Endodermal cell (in vitro differentiated cells): ENCODE data around the gene SNU13. TPM values are rescaled to one million over a fixed set of nuclear protein-coding genes. Genes with fewer than 3 reads are reported as not detected.
"Not testable (repeated sequence)": the region's sequence is repeated elsewhere in the genome, so short reads cannot be mapped to it uniquely, and the experiment has no call there.

Source experiments
- DNase-seq: peaks from one replicate; pipeline ENCODE4 v3.0.0-alpha.2; 2017
- H3K27ac ChIP-seq: 2 replicates; pipeline ENCODE4 v1.5.1; 2013; ENCODE audit warnings: mild to moderate bottlenecking, low read depth, low read length, moderate library complexity
- H3K27me3 ChIP-seq: 2 replicates; pipeline ENCODE4 v1.6.1; 2013; ENCODE audit warnings: mild to moderate bottlenecking, low read length, moderate library complexity; ENCODE audit not compliant: insufficient read depth, control insufficient read depth, poor library complexity, severe bottlenecking
- H3K36me3 ChIP-seq: 2 replicates; pipeline ENCODE4 v1.7.0; 2013; ENCODE audit warnings: mild to moderate bottlenecking, low read length, moderate library complexity; ENCODE audit not compliant: control insufficient read depth, insufficient read depth
- H3K4me1 ChIP-seq: one replicate; pipeline ENCODE4 v1.7.0; 2013; ENCODE audit warnings: low read length; ENCODE audit not compliant: control insufficient read depth, insufficient read depth
- H3K4me3 ChIP-seq: 2 replicates; pipeline ENCODE4 v1.5.1; 2013; ENCODE audit warnings: mild to moderate bottlenecking, low read length, moderate library complexity
- H3K9ac ChIP-seq: 2 replicates; pipeline ENCODE4 v1.6.1; 2013; ENCODE audit warnings: mild to moderate bottlenecking, low read length, moderate library complexity; ENCODE audit not compliant: poor library complexity, severe bottlenecking; ENCODE audit errors: extremely low read depth
- H3K9me3 ChIP-seq: 2 replicates; pipeline ENCODE4 v1.6.1; 2013; ENCODE audit warnings: mild to moderate bottlenecking, low read length, moderate library complexity; ENCODE audit not compliant: control insufficient read depth
- H3K27ac Mint-ChIP-seq: 2 replicates; pipeline ENCODE4 v1.8.0; 2020; ENCODE audit warnings: mixed read lengths
- H3K27me3 Mint-ChIP-seq: 2 replicates; pipeline ENCODE4 v1.8.0; 2021; ENCODE audit warnings: mild to moderate bottlenecking, mixed read lengths; ENCODE audit not compliant: insufficient read depth
- H3K36me3 Mint-ChIP-seq: 2 replicates; pipeline ENCODE4 v1.8.0; 2020; ENCODE audit warnings: low read depth, mixed read lengths
- H3K4me1 Mint-ChIP-seq: 2 replicates; pipeline ENCODE4 v1.8.0; 2020; ENCODE audit warnings: mixed read lengths
- H3K4me3 Mint-ChIP-seq: 2 replicates; pipeline ENCODE4 v1.8.0; 2020; ENCODE audit warnings: mild to moderate bottlenecking, moderate library complexity, mixed read lengths
- H3K9me3 Mint-ChIP-seq: 2 replicates; pipeline ENCODE4 v1.8.0; 2020; ENCODE audit warnings: mild to moderate bottlenecking, mixed read lengths
- WGBS, 2 experiments: methylation state at CpG; one replicate each; pipeline versions ENCODE4 v1.1.5 to v1.1.7; 2013; ENCODE audit warnings: missing lambda C conversion rate in 2 of 2, mixed read lengths in 1 of 2; ENCODE audit not compliant: insufficient coverage in 1 of 2, insufficient read length in 1 of 2; 5-methylcytosine and 5-hydroxymethylcytosine counted together
- total RNA-seq, 2 donors: library from RNA; stranded (reverse); fragmentation: NEBNext Ultra II Directional in 1 of 2; extraction: Animal tissue kit (Norgen Biotek cat#: 25700) in 1 of 2; gene quantifications; 2 replicates in 1 of 2; 3 replicates in 1 of 2; pipeline ENCODE4 v1.2.1, GENCODE V29; 2021
- TF ChIP-seq, protein P1 (sequence below): fragments of 200-600 bp; sonication (generic); conservative IDR thresholded peaks from 2 replicates; pipeline ENCODE4 v1.5.0; 2021; ENCODE audit warnings: antibody characterized with exemption, mild to moderate bottlenecking

The SNU13 gene
- total RNA-seq, 2 donors from 2014 or later = 133 to 146 TPM

DNA sequence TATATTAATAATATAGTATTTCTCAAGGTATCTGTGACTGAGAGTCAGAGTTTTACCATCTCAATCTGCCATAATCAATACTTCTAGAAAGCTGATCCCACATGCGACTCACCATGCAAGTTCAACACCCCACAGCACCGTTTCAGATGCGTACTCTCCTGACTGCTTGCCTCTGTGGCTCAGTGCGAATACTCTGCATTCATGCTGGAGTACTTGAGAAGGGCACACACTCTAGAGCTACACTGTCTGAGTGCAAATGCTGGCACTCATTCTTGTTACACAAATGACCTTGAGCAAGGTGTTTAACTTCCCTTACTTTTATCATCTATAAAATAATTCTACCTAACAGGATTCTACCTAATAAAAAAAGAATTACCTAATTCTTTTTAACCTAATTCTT is 12.5 kb downstream of the SNU13 start:
- TF ChIP-seq, protein P1, sequence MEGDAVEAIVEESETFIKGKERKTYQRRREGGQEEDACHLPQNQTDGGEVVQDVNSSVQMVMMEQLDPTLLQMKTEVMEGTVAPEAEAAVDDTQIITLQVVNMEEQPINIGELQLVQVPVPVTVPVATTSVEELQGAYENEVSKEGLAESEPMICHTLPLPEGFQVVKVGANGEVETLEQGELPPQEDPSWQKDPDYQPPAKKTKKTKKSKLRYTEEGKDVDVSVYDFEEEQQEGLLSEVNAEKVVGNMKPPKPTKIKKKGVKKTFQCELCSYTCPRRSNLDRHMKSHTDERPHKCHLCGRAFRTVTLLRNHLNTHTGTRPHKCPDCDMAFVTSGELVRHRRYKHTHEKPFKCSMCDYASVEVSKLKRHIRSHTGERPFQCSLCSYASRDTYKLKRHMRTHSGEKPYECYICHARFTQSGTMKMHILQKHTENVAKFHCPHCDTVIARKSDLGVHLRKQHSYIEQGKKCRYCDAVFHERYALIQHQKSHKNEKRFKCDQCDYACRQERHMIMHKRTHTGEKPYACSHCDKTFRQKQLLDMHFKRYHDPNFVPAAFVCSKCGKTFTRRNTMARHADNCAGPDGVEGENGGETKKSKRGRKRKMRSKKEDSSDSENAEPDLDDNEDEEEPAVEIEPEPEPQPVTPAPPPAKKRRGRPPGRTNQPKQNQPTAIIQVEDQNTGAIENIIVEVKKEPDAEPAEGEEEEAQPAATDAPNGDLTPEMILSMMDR = no peak
- H3K27ac ChIP-seq = no peak overlapping the region
- no peak overlapping the region for H3K27ac Mint-ChIP-seq
- no peak overlapping the region for H3K4me3 ChIP-seq
- H3K27me3 Mint-ChIP-seq = no peaks in the 10 kb centered on the region
- H3K4me1 ChIP-seq = no peaks in the 10 kb centered on the region
- no peak for DNase-seq
- WGBS, 2 experiments = 95 to 96% methylated on average over 3 to 4 of the region's 4 CpGs
- H3K9me3 ChIP-seq = no peaks in the 10 kb centered on the region
- H3K9ac ChIP-seq = no peak overlapping the region
- H3K27me3 ChIP-seq = no peaks in the 10 kb centered on the region
- H3K4me1 Mint-ChIP-seq = no peaks in the 10 kb centered on the region
- no peaks in the 10 kb centered on the region for H3K9me3 Mint-ChIP-seq
- no peak overlapping the region for H3K4me3 Mint-ChIP-seq
- peaks cover 49% of the 10 kb centered on the region for H3K36me3 Mint-ChIP-seq
- H3K36me3 ChIP-seq = peaks cover 61% of the 10 kb centered on the region

DNA sequence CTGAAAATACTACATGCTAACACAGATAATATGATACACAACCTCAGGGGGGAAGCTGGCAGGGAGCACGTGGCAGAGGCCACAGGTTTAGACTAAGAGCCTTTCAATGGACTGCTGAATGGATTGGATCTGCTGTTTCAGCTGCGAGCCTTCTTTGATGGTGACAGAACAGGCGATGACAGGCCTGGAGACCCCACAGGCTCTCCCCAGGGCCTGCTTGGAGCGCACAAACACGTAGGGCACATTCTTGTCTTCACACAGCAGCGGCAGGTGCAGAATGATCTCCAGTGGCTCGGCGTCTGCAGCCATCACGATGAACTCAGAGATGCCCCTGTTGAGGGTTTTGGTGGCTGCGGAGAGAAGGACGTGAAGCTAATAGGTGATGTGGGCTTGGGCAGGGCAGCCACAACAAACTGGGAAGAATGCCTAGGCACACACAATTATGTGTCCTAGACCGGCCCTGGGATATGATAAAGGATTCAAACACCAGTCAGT is 13.8 kb downstream of the SNU13 start:
- no peak overlapping the region for H3K4me3 Mint-ChIP-seq

DNA sequence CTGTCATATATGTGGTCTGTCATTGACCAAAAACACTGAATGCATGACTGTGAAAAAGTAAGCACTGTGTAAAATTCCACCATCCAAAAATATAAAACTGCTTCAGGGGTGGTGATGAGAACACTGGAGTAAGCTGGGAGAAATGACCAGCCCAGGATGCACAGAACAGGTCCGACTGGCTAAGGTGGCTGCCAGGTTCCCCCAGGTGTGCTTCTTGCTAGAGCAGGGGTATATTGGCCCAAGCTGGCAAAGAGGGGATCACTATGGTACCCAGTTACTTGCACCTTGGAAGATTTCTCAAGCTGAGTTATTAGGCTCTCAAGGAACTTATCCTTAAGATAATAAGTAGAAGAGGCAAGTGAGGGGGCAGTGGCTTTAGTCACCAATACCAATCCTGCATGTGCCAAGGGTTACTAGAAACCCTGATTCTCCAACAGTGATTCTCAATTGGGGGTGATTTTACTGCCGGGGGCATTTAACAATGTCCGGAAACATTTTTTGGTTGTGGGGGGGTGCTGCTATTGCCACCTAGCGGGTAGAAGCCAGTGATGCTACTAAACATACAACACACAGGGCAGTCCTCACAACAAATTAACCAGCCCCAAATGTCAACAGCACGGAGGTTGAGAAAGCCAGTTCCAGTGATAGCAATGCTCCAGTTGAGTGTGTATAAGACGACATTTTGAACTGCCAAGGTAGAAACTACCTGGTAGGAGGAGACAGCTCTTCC is 15.7 kb downstream of the SNU13 start:
- DNase-seq = no peak
- Histone ChIP-seq H3K4me1 (no peaks in the 10 kb centered on the region), H3K36me3 (peaks cover 35% of the 10 kb centered on the region), H3K9me3 (no peaks in the 10 kb centered on the region), H3K4me3 (no peak overlapping the region), H3K27ac (no peak overlapping the region), H3K27me3 (no peaks in the 10 kb centered on the region), H3K9ac (no peak overlapping the region)
- Mint-ChIP-seq H3K27me3 (no peaks in the 10 kb centered on the region), H3K4me3 (no peak overlapping the region), H3K4me1 (peaks cover 4% of the 10 kb centered on the region), H3K9me3 (no peaks in the 10 kb centered on the region), H3K27ac (no peak overlapping the region), H3K36me3 (peaks cover 37% of the 10 kb centered on the region)
- TF ChIP-seq, protein P1 = peak; percentile 55
- WGBS, 2 experiments = 76 to 94% methylated on average over 3 to 6 of the region's 6 CpGs

More for the DNA sequence above, 13.8 kb downstream of the SNU13 start:
- Mint-ChIP-seq H3K4me1 (no peaks in the 10 kb centered on the region), H3K36me3 (peaks cover 42% of the 10 kb centered on the region), H3K27ac (no peak overlapping the region), H3K9me3 (no peaks in the 10 kb centered on the region), H3K27me3 (no peaks in the 10 kb centered on the region)
- TF ChIP-seq, protein P1 = no peak
- no peaks in the 10 kb centered on the region for H3K27me3 ChIP-seq
- no peak overlapping the region for H3K4me3 ChIP-seq
- WGBS, 2 experiments = 90 to 94% methylated on average over 10 to 12 of the region's 12 CpGs
- H3K9me3 ChIP-seq = no peaks in the 10 kb centered on the region
- no peak for DNase-seq
- peaks cover 48% of the 10 kb centered on the region for H3K36me3 ChIP-seq
- no peak overlapping the region for H3K9ac ChIP-seq
- no peak overlapping the region for H3K27ac ChIP-seq
- no peaks in the 10 kb centered on the region for H3K4me1 ChIP-seq

DNA sequence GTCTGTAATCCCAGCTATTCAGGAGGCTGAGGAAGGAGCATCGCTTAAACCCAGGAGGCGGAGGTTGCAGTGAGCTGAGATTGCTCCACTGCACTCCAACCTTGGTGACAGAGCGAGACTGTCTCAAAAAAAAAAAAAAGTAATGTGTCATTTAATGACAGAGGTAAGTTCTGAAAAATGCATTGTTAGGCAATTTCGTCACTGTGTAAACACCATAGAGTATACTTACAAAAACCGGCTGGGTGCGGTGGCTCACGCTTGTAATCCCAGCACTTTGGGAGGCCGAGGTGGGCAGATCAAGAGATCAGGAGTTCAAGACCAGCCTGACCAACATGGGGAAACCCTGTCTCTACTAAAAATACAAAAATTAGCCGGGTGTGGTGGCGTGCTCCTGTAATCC is 16.6 kb downstream of the SNU13 start:
- not testable (repeated sequence) for H3K27me3 Mint-ChIP-seq, H3K27me3 ChIP-seq, H3K9ac ChIP-seq, H3K4me3 Mint-ChIP-seq, H3K4me1 Mint-ChIP-seq, H3K4me1 ChIP-seq, H3K9me3 ChIP-seq, H3K27ac Mint-ChIP-seq, DNase-seq, H3K27ac ChIP-seq, H3K9me3 Mint-ChIP-seq, H3K4me3 ChIP-seq
- WGBS, 2 experiments = 94 to 95% methylated on average over 8 of the region's 10 CpGs
- peaks cover 33% of the 10 kb centered on the region for H3K36me3 Mint-ChIP-seq
- H3K36me3 ChIP-seq = peaks cover 31% of the 10 kb centered on the region
